Calu3 (cell line): Measurements from ENCODE around the gene SERPINA4. TPM values are rescaled to one million over a fixed set of nuclear protein-coding genes. Genes with fewer than 3 reads are reported as not detected.

ENCODE experiments used
- BruUV-seq: library from RNA; stranded (reverse); fragments of 400-500 nt; replicated peaks from 2 replicates; lab custom pipeline; 2021; lab: Mats Ljungman, UMichigan
- CTCF ChIA-PET: fragments of 300-600 bp; sonication (Branson Sonifier 250); formaldehyde crosslinking; loops from one replicate; lab custom pipeline; 2022; ENCODE audit warnings: antibody characterized with exemption; lab: Charles Lee
- DNase-seq: peaks from one replicate; pipeline ENCODE4 v3.0.0; 2022
- H3K27ac Mint-ChIP-seq: one replicate; pipeline ENCODE4 v1.8.0; 2022; ENCODE audit warnings: mixed read lengths; ENCODE audit not compliant: unreplicated experiment
- H3K27me3 Mint-ChIP-seq: one replicate; pipeline ENCODE4 v1.8.0; 2022; ENCODE audit warnings: mixed read lengths; ENCODE audit not compliant: unreplicated experiment
- H3K36me3 Mint-ChIP-seq: one replicate; pipeline ENCODE4 v1.8.0; 2022; ENCODE audit warnings: mild to moderate bottlenecking, moderate library complexity, mixed read lengths; ENCODE audit not compliant: insufficient read depth, unreplicated experiment
- H3K4me1 Mint-ChIP-seq: one replicate; pipeline ENCODE4 v1.8.0; 2022; ENCODE audit warnings: mild to moderate bottlenecking, low read depth, mixed read lengths; ENCODE audit not compliant: unreplicated experiment
- H3K4me3 Mint-ChIP-seq: one replicate; pipeline ENCODE4 v1.8.0; 2022; ENCODE audit warnings: mild to moderate bottlenecking, low read depth, moderate library complexity, mixed read lengths; ENCODE audit not compliant: unreplicated experiment
- H3K9me3 Mint-ChIP-seq: one replicate; pipeline ENCODE4 v1.8.0; 2022; ENCODE audit warnings: low read depth, mixed read lengths; ENCODE audit not compliant: unreplicated experiment
- CTCF ChIP-seq: fragments of 200-600 bp; IDR thresholded peaks from one replicate; pipeline ENCODE4 v1.8.0; 2022; ENCODE audit warnings: antibody characterized with exemption; ENCODE audit not compliant: unreplicated experiment
- intact Hi-C: fragments of 100-400 bp; cut with micrococcal nuclease; formaldehyde crosslinking; loops from one replicate; pipeline ENCODE4 v1.10.0; 2022; ENCODE audit not compliant: unreplicated experiment
- total RNA-seq: library from RNA; stranded (reverse); gene quantifications from 2 replicates; pipeline ENCODE4 v1.2.3, GENCODE V29; 2022

The SERPINA4 gene
- total RNA-seq, 1 experiment from 2014 or later = 9.8 TPM

GRCh38 chr14:94555991-94556390, 5.3 kb upstream of the SERPINA4 start:
- DNase-seq = no peak
- Mint-ChIP-seq H3K4me1 (peaks cover 4% of the 10 kb centered on the region), H3K36me3 (peaks cover under 1% of the 10 kb centered on the region), H3K4me3 (no peak overlapping the region), H3K9me3 (peaks cover 12% of the 10 kb centered on the region), H3K27ac (no peak overlapping the region), H3K27me3 (no peaks in the 10 kb centered on the region)
- CTCF ChIA-PET = no interaction called here
- no peak for TF ChIP-seq CTCF
- BruUV-seq = no TSS peak
- intact Hi-C loops = no loop called here

- no peak for TF ChIP-seq CTCF
- Mint-ChIP-seq H3K36me3 (peaks cover 6% of the 10 kb centered on the region), H3K4me3 (no peak overlapping the region), H3K4me1 (peaks cover 17% of the 10 kb centered on the region), H3K27me3 (no peaks in the 10 kb centered on the region), H3K9me3 (peaks cover 12% of the 10 kb centered on the region), H3K27ac (no peak overlapping the region)
- intact Hi-C loops = no loop called here
- CTCF ChIA-PET = interaction anchor here (1.5 kb wide), 1 partner anchor 8 kb away, joined by 3 read pairs; no protein-coding TSS in a partner anchor
- no TSS peak for BruUV-seq
- no peak for DNase-seq
These were observed 3.9 kb upstream of the SERPINA4 start for GRCh38 chr14:94557327-94557726.

- peaks cover 23% of the 10 kb centered on the region for H3K4me1 Mint-ChIP-seq
- TF ChIP-seq CTCF = no peak
- CTCF ChIA-PET = no interaction called here
- intact Hi-C loops = no loop called here
- no peak overlapping the region for H3K27ac Mint-ChIP-seq
- peaks cover 6% of the 10 kb centered on the region for H3K36me3 Mint-ChIP-seq
- H3K4me3 Mint-ChIP-seq = no peak overlapping the region
- DNase-seq = no peak
- BruUV-seq = no TSS peak
- H3K27me3 Mint-ChIP-seq = no peaks in the 10 kb centered on the region
- H3K9me3 Mint-ChIP-seq = peaks cover 10% of the 10 kb centered on the region
These were observed 2.4 kb upstream of the SERPINA4 start for GRCh38 chr14:94558842-94559241.

- Mint-ChIP-seq H3K27me3 (no peaks in the 10 kb centered on the region), H3K9me3 (peaks cover 10% of the 10 kb centered on the region), H3K4me3 (no peak overlapping the region), H3K27ac (no peak overlapping the region), H3K36me3 (peaks cover 6% of the 10 kb centered on the region), H3K4me1 (peaks cover 28% of the 10 kb centered on the region)
- no peak for TF ChIP-seq CTCF
- BruUV-seq = no TSS peak
- CTCF ChIA-PET = interaction anchor here (1.3 kb wide), 1 partner anchor 11 kb away, joined by 3 read pairs; no protein-coding TSS in a partner anchor
- DNase-seq = no peak
- intact Hi-C loops = no loop called here
These were observed 1.5 kb upstream of the SERPINA4 start for GRCh38 chr14:94559638-94560290.
